NCI-H1417 (cell line): ENCODE measurements around the gene ALDH16A1.
A peak's percentile ranks its signal among the peaks of the same experiment; 100 is the strongest.
"Not testable (repeated sequence)": the region's sequence is repeated elsewhere in the genome, so short reads cannot be mapped to it uniquely, and the experiment has no call there.

Experiments used
- DNase-seq, 3 experiments: peaks; one replicate each; lab custom pipeline; 2025; lab: John Stamatoyannopoulos, UW

The ALDH16A1 gene

DNA sequence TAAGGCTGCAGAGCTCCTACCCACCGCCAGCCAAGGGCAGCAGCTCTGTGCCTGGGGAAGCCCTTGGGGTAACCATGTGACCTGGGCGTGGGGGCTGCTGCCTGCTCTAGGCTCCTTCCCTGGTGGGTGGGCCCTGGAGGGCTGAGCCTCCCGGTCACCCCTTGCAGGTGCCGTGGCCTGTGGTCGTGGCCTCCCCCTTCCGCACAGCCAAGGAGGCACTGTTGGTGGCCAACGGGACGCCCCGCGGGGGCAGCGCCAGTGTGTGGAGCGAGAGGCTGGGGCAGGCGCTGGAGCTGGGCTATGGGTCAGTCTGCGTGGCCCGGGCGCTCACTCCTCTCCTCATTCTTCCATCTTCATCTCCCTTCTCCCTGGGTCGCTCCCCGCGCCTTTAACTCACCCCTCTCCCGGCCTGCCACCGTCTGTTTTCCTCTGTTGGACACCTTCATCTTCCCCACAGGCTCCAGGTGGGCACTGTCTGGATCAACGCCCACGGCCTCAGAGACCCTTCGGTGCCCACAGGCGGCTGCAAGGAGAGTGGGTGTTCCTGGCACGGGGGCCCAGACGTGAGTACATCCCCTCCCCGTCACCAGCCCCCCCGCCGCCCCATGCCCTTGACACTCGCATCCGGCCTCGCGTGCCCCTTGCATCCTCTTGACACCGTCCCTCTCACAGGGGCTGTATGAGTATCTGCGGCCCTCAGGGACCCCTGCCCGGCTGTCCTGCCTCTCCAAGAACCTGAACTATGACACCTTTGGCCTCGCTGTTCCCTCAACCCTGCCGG is 11.1 kb downstream of the ALDH16A1 start:
- DNase-seq: no peak

DNA sequence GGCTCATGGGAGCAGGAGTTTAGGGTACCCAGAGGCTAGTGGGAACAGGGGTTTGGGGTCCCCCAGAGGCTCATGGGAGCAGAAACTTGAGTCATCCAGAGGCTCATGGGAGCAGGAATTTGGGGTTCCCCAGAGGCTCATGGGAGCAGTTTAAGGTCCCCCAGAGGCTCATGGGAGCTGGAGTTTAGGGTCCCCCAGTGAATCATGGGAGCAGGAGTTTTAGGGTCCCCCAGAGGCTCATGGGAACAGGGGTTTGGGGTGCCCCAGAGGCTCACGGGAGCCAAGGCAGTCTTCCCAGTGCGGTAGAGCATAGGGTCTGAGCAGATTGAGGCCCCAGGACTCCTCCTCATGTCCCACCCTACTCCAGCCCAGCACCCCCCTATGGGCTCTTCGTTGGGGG is 12.3 kb downstream of the ALDH16A1 start:
- DNase-seq: no peak

DNA sequence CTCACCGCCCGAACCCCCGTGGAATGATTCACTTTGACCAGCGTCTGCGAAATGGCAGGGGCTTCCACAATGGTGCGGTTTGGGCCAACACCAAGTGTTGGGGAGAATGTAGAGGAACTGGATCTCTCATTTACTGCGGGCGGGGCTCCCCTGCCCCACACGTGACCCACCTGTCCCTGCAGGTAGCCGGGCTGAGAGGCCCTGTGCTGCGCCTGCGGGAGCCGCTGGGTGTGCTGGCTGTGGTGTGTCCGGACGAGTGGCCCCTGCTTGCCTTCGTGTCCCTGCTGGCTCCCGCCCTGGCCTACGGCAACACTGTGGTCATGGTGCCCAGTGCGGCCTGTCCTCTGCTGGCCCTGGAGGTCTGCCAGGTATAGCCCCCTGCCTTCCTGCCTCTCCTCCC is 15.2 kb downstream of the ALDH16A1 start:
- DNase-seq: no peak

DNA sequence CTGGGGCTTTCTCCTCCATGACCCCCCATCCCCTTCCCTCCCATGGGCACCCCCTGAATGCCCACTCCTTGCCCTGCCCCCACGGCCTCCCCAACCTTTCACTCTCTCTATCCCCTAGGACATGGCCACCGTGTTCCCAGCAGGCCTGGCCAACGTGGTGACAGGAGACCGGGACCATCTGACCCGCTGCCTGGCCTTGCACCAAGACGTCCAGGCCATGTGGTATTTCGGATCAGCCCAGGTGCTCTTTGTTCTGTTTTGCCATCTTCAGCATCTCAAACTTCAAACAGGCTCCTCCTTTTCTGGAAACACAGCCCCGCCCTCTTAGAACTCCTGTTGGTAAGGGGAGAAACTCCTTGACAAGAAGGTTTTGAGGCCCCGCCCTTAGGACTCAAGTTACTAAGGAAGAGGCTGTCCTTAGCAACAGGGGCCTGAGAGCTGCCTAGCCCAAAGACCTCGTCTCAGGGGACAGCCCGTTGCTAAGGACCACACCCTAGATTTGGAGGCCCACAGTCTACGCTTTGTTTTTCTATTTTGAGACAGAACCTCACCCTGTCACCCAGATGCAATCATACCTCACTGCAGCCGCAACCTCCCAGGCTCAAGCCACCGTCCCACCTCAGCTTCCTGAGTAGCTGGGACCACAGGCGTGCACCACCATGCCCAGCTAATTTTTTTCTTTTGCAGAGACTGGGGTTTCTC is 15.9 kb downstream of the ALDH16A1 start:
- peak in 1 of 3 experiments; percentile 99 for DNase-seq

DNA sequence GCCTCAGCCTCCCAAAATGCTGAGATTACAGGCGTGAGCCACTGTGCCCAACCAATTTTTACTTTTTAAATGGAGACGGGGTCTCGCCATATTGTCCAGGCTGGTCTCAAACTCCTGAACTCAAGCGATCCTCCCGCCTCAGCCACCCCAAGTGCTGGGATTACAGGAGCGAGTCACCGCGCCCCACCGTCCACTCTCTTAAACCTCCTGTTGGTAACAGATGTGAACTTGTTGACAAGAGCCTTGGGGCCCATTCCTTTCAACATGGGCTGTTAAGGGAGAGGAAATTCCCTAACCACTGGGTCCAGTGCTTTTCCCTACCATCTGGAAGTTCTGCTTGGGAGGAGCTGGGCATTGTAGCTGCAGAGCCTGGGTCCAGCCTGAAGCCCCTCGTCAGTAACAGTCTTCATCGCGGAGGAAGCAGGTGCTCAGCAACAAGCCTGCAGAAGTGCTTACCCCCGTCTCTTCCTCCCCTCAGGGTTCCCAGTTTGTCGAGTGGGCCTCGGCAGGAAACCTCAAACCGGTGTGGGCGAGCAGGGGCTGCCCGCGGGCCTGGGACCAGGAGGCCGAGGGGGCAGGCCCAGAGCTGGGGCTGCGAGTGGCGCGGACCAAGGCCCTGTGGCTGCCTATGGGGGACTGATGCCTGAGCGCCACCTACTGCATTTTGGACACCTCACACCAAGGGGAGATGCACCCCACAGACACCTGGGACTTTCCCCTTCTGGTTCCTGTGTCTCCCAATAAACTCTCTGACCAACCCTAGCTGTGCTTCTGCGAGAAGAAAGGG is 17.0 kb downstream of the ALDH16A1 start:
- no peak for DNase-seq

DNA sequence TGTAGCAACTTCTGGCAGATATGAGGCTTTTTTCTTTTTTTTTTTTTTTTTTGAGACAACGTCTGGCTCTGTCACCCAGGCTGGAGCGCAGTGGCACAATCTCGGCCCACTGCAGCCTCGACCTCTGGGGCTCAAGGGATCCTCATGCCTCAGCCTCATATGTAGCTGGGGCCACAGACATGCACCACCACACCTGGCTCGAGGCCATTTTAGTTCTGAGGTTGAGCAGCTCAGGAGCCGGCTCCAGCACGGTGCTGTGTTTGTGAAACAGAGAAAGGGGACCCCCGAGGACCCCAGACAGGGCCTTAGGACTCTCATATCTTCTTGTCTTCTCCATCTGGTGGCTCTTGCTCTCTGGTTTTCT is 17.6 kb downstream of the ALDH16A1 start:
- DNase-seq: no peak

DNA sequence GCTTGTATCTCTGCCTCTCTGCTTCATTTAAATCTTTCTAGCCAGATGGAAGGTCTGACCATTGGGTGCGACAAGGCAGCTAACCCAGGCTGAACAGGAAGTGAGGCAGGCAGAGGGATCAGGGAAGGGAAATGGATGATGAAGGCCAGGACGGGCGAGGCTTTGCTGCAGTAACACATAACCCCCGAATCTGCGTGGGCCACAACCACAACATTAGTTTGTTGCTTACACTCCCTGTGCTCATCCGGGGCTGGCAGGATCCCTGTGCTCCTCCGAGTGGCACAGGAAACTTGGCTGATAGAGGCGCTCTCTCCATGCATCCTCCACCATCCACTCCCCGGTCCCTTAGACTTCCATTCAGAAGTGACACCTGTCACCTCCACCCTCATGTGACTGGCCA is 19.9 kb downstream of the ALDH16A1 start:
- no peak for DNase-seq

DNA sequence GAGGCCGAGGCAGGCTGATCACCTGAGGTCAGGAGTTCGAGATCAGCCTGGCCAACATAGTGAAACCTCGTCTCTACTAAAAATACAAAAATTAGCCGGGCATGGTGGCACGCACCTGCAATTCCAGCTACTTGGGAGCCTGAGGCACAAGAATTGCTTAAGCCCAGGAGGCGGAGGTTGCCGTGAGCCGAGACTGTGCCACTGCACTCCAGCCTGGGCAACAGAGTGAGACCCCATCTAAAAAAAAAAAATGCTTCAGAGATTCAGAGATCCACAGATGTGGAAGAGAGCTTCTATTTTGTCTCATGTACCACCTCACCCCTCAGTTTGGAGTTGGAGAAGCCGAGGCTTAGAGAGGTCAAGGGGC is 20.5 kb downstream of the ALDH16A1 start:
- not testable (repeated sequence) for DNase-seq

DNA sequence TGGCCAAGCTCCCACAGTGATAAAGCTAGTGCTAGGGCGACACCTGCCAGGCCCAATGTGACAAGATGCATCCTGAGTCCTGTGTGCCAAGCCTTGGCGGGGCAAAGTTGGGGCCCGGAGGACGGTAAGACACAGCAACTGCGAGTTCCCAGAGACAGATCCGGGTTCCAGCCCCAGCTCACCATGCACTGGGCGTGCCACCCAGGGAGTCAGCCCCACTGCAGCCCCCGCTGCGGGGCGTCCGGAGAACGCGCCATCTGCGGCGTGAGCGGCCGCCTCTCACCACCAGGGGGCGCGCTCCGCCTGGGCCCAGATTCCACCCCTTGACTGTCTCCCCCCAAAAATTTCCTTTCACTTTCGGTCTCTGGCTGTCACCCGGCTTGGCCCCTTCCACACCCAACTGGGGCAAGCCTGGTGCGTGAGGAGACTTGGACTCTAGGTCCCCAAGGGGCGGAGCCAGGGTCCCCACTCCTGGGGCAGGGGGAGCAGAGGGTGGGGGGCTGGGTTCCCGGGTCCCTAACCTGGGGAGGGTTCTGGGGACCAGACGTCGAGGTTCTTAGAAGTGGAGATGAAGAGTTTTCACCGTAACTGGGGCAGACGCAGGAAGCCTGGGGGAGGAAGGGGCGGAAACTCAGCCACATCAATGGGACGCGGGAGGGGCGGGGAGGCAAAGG is 21.0 kb downstream of the ALDH16A1 start, which contains the start of gene FLT3LG:
Gene FLT3LG (plus strand): TSS at position 348 of the 674 bp plus-strand sequence. CDS start 425 bp downstream, outside the sequence.
- DNase-seq: peak; percentile 51 to 75 (median 66)

DNA sequence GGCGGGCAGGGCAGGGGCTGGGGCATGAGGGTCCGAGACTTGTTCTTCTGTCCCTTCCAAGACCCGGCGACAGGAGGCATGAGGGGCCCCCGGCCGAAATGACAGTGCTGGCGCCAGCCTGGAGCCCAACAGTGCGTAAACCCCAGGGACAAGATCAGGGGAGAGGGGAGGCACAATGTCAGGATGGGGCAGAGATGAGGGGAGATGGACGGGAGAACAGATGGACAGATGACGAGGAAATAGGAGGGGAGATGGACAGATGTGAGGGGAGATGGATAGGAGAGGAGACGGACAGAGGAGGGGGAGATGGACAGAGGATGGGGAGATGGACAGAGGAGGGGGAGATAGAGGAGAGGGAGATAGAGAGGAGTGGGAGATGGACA is 21.5 kb downstream of the ALDH16A1 start:
- DNase-seq: no peak

DNA sequence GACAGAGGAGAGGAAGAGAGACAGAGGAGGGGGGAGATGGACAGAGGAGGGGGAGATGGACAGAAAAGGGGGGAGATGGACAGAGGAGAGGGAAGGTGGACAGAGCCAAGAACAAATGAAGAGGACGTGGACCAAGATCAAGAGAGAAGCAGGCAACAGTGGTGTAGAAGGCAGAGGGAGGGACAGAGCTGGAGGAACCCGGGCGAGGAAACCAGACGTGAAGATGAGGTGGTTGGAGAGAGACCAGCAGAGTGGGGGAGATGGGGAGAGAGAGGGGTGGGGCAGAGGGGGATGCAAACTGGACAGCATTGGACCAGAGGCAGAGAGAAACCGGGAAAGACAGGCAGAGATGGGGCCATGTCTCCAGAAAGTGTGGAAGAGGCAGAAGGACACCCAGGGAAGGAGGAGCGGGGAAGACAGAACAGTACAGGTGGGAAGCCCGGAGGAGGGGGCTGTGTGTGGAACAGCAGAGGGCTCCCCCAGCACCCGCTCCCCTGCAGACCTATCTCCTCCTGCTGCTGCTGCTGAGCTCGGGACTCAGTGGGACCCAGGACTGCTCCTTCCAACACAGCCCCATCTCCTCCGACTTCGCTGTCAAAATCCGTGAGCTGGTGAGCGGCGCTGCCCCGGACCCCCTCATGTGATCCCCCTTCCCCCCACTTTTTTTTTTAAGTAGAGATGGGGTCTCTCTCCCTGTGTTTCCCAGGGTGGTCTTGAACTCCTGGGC is 22.3 kb downstream of the ALDH16A1 start:
- DNase-seq: no peak

DNA sequence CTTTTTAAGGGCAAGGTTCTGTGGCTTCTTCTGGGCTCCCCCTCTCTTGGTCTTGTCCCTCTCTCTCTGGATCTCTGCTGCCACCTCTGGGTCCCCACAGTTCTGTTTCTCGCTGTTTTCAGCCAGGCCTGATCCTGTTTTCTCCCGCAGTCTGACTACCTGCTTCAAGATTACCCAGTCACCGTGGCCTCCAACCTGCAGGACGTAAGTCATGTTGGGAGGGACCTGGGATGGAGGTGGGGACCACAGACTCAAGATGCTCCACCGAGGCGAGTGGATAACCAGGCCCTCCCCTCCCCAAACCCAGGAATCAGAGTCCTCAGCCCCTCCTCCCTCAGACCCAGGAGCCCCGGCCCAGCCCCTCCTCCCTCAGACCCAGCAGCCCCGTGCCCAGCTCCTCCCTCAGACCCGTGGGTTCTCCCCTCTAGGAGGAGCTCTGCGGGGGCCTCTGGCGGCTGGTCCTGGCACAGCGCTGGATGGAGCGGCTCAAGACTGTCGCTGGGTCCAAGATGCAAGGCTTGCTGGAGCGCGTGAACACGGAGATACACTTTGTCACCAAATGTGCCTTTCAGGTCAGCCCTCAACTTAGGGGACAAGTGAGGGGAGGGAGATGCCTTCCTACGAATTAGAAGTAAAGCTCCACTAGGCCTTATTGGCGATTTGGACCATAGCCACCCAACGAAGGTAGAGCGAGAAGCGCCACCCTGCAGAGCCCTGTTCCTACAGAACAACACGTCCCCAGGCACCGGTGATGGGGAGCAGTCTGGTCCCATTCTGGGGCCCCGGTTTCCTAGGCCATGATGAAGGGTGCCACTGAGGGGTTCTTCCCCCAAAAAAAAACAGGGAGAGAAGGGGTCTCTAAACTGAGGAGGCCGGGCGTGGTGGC is 23.2 kb downstream of the ALDH16A1 start:
- no peak for DNase-seq

DNA sequence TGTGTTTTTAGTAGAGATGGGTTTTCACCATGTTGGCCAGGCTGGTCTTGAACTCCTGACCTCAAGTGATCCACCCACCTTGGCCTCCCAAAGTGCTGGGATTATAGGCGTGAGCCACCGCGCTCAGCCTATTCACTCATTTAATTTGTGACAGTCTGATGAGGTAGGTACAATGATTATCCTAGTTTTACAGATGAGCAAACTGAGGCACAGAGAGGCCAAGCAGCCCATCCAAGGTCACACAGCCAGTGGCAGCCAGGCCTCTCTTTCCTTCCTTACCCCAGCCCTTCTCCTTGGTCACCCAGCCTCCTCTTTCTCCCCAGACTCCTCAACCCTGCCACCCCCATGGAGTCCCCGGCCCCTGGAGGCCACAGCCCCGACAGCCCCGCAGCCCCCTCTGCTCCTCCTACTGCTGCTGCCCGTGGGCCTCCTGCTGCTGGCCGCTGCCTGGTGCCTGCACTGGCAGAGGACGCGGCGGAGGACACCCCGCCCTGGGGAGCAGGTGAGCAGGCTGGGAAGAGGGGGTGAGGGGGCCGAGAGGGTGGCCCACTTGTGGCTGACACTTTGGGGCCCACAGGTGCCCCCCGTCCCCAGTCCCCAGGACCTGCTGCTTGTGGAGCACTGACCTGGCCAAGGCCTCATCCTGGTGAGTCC is 27.1 kb downstream of the ALDH16A1 start:
- DNase-seq: no peak

DNA sequence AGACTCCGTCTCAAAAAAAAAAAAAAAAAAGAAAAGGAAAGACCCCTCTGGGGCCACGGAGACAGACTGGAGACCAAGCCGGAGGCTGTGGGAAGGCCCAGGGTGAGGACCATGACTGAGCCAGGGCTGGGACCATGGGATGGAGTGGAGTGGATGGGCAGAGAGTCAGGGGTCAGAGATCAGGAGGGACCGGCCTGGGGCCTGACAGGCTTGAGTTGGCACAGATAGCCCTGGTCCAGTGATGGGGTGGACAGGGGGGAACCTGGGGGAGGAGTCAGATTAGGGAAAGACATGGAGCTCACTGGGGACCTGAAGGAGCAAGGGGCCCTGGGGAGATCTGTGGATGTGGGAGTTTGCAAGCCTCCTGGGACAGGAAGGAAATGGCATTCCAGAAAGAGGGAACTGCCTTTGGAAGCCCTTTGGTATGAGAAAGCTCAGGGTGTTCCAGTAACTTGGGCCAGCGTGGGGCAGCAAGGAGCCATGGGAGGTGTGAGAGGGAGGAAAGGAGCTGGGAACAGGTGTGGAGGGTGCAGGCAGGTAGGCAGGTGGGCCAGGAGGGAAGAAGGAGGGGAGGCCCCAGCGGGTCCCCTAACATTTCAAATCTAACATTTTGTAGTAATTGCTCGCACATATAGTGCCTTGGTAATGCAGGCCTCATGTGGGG is 28.1 kb downstream of the ALDH16A1 start:
- DNase-seq: no peak

DNA sequence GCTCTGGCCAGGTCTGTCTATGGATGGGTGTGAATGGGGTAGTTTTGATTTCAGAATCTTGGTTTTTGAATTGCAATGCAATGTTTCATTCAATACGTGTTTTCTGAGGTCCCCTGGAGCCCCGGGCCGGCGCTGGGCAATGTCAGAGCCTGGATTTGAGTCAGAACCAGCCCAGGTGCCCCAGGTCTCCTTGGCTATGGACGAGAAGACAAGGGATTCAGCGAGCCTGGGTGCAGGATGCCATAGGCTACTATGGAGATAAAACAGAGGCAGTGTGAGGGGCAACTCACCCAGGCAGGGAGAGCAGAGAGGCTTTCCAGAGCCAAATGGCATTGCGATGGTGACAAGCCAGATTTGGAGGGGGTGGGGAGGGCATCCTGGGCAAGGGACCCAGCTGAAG is 33.2 kb downstream of the ALDH16A1 start:
- DNase-seq: no peak

DNA sequence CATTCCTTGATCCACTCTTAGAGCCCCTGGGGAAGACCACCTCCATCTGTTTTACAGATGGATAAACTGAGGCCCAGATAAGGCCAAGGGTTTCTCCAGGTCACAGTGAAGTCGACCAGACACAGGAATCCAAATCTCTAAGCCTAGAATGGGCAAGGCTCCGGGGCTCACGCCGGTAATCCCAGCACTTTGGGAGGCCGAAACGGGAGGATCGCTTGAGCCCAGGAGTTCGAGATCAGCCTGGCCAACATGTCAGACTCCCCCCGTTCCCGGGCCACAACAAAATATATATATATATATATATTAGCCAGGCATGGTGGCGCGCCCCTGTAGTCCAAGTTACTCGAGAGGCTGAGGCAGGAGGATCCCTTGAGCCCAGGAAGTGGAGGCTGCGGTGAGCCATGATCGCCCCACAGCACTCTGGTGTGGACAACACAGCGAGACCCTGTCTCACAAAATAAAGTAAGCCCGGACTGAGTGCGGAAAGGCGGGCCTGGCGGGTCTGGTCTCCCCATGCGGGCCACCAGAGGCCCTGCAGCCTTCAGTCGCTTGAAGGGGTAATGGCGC is 33.8 kb downstream of the ALDH16A1 start:
- no peak for DNase-seq

DNA sequence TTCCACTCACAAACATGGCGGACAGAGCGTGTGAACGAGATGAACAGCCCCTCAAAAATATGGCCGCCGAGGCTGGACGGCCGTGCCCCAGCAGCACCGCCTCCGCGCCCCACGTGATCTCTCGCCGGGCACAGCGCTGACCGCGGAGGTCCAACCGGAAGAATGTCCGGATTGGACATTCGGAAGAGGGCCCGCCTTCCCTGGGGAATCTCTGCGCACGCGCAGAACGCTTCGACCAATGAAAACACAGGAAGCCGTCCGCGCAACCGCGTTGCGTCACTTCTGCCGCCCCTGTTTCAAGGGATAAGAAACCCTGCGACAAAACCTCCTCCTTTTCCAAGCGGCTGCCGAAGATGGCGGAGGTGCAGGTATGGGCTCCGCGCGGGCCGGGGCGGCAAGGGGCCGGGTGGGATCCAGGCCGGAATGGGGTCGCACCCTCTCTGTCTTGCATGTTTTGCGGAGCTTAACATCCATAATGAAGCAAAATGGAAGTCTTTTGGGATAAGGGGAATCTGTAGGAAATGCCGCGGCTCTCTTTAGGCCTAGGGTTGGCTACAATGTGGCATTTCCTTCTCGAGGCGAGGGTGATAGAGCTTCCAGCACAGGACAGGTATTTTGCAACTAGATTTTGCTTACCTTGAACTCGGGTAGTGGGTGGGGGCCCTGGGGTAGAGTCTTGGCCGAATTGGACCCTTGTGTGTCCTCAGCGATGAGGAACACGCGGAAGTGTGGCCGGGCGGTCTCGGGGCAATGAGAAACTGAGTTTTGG is 34.4 kb downstream of the ALDH16A1 start, which contains the start of gene RPL13A:
Gene RPL13A (plus strand): TSS at position 332 of the 769 bp plus-strand sequence. CDS start 22 bp downstream, at position 354.
- DNase-seq: peak; percentile 97 to 100 (median 100)
